ENCODE results near the gene GLB1L2.

Gene GLB1L2

GRCh38 chr11:134289167-134289566 is 42.6 kb upstream of the GLB1L2 start:
- POLR2A ChIA-PET (ENCODE audit: low non-redundant PET) = no interaction called here
- no peak overlapping the region for H3K27ac ChIP-seq
- no peak for DNase-seq (ENCODE audit: low spot score)
- TF ChIP-seq CTCF (conservative IDR thresholded peaks at IDR 0.05; ENCODE audit: low read depth) = no peak
- CTCF ChIA-PET = no interaction called here

DNA sequence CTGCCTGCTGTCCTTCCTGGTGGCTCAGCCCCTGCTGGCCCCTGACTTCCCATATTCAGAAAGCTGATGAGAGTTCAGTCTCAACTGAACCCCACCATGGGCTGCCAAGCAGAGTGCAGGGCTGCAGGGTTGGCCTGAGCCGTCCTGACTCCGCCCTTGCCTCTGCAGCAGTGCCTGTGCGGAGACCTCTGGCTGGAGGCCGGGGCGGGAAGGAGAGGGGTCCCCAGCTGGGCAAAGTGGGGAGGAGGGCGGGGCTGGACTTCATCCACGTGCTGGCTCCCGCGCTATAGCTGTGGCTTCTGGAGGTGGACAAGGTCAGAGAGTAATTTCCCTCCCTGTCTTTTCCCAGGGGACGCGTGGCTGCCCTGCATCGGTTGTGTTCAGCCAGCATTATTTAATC is 42.0 kb upstream of the GLB1L2 start:
- ChIA-PET POLR2A (ENCODE audit: low non-redundant PET) (no interaction called here), CTCF (no interaction called here)
- H3K27ac ChIP-seq = no peak overlapping the region
- no peak for DNase-seq (ENCODE audit: low spot score)
- TF ChIP-seq CTCF (conservative IDR thresholded peaks at IDR 0.05; ENCODE audit: low read depth) = no peak

- TF ChIP-seq CTCF (conservative IDR thresholded peaks at IDR 0.05; ENCODE audit: low read depth) = no peak
- ChIA-PET POLR2A (ENCODE audit: low non-redundant PET) (no interaction called here), CTCF (no interaction called here)
- no peak overlapping the region for H3K27ac ChIP-seq
- no peak for DNase-seq (ENCODE audit: low spot score)
Observed at GRCh38 chr11:134290646-134291045, 41.1 kb upstream of the GLB1L2 start.

DNA sequence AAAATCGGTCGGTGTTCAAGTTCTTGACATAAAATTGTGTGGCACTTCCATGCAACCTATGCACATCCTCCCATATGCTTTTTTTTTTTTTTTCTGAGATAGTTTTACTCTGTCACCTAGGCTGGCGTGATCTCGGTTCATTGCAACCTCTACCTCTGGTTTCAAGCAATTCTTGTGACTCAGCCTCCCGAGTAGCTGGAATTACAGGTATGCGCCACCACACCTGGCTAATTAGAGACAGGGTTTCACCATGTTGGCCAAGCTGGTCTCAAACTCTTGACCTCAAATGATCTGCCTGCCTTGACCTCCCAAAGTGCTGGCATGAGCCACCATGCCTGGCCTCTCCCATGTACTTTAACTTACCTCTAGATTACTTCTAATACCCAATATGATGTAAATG is 40.6 kb upstream of the GLB1L2 start:
- no peak for TF ChIP-seq CTCF (conservative IDR thresholded peaks at IDR 0.05; ENCODE audit: low read depth)
- DNase-seq (ENCODE audit: low spot score) = no peak
- CTCF ChIA-PET = no interaction called here
- POLR2A ChIA-PET (ENCODE audit: low non-redundant PET) = no interaction called here
- no peak overlapping the region for H3K27ac ChIP-seq

DNA sequence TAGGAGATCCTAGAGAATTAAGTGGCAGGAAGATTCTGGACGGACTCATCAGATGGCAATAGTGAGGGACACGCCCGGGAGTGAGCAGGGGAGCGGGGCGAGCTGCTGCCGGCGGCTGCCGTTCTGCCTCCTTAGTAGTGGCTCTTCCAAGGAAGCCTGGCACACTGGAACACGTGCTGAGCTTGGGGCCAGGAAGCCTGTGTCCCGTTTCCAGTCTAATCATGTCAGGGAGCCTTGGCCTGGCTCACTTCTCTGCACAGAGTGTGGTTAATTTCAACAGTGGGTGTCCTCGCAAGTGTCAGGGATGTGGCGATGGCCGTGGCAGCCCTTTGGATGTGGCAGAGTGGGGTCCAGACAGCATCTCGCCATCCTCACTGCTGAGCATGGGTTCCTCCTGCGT is 39.1 kb upstream of the GLB1L2 start:
- ChIA-PET CTCF (no interaction called here), POLR2A (ENCODE audit: low non-redundant PET) (no interaction called here)
- no peak for TF ChIP-seq CTCF (conservative IDR thresholded peaks at IDR 0.05; ENCODE audit: low read depth)
- H3K27ac ChIP-seq = no peak overlapping the region
- DNase-seq (ENCODE audit: low spot score) = no peak

- ChIA-PET POLR2A (ENCODE audit: low non-redundant PET) (no interaction called here), CTCF (interaction anchor here (0.7 kb wide), 1 partner anchor 20 kb away, joined by 3 read pairs; no protein-coding TSS in a partner anchor)
- DNase-seq (ENCODE audit: low spot score) = no peak
- H3K27ac ChIP-seq = no peak overlapping the region
- no peak for TF ChIP-seq CTCF (conservative IDR thresholded peaks at IDR 0.05; ENCODE audit: low read depth)
Observed at GRCh38 chr11:134293119-134294113, 38.4 kb upstream of the GLB1L2 start.
